HL-60/S4 treated with phorbol 12-myristate 13-acetate at 8.2 ng/mL for 4 days and 3 days (cell line): ENCODE results near the gene USP24.

Experiments
- in situ Hi-C: fragments of 300-500 bp; cut with MboI; formaldehyde crosslinking; loops from 2 replicates; pipeline ENCODE4 v1.15.0; 2022; ENCODE audit warnings: low sequenced_read_pairs

Gene USP24

GRCh38 chr1:55159571-55159970 is 55.6 kb downstream of the USP24 start:
- in situ Hi-C loops = no loop called here

GRCh38 chr1:55156608-55157007 is 58.6 kb downstream of the USP24 start:
- in situ Hi-C loops = no loop called here

GRCh38 chr1:55156093-55156492 is 59.1 kb downstream of the USP24 start:
- in situ Hi-C loops = no loop called here

GRCh38 chr1:55155522-55155921 is 59.6 kb downstream of the USP24 start:
- in situ Hi-C loops = no loop called here

GRCh38 chr1:55154616-55155015 is 60.5 kb downstream of the USP24 start:
- in situ Hi-C loops = no loop called here

- in situ Hi-C loops = no loop called here
Measured at GRCh38 chr1:55153031-55153430, 62.1 kb downstream of the USP24 start.

GRCh38 chr1:55150880-55151588 is 64.1 kb downstream of the USP24 start:
- in situ Hi-C loops = no loop called here

- in situ Hi-C loops = no loop called here
Measured at GRCh38 chr1:55148676-55149075, 66.5 kb downstream of the USP24 start.

GRCh38 chr1:55147524-55147923 is 67.6 kb downstream of the USP24 start:
- in situ Hi-C loops = no loop called here

- in situ Hi-C loops = no loop called here
Measured at GRCh38 chr1:55146781-55147180, 68.4 kb downstream of the USP24 start.

GRCh38 chr1:55144886-55145285 is 70.3 kb downstream of the USP24 start:
- in situ Hi-C loops = no loop called here

- in situ Hi-C loops = no loop called here
Measured at GRCh38 chr1:55143684-55144083, 71.5 kb downstream of the USP24 start.

- in situ Hi-C loops = no loop called here
Measured at GRCh38 chr1:55141295-55141893, 73.8 kb downstream of the USP24 start.

- in situ Hi-C loops = no loop called here
Measured at GRCh38 chr1:55140546-55140983, 74.6 kb downstream of the USP24 start.

GRCh38 chr1:55140137-55140536 is 75.0 kb downstream of the USP24 start:
- in situ Hi-C loops = no loop called here

GRCh38 chr1:55138823-55139222 is 76.3 kb downstream of the USP24 start:
- in situ Hi-C loops = loop anchor here (10.0 kb wide), 1 partner anchor 136 kb away; no protein-coding TSS in a partner anchor

GRCh38 chr1:55134152-55134808 is 80.9 kb downstream of the USP24 start:
- in situ Hi-C loops = loop anchor here (10.0 kb wide), 1 partner anchor 141 kb away; no protein-coding TSS in a partner anchor

- in situ Hi-C loops = loop anchor here (10.0 kb wide), 1 partner anchor 143 kb away; no protein-coding TSS in a partner anchor
Measured at GRCh38 chr1:55131801-55132200, 83.4 kb downstream of the USP24 start.

GRCh38 chr1:55131218-55131617 is 83.9 kb downstream of the USP24 start:
- in situ Hi-C loops = loop anchor here (10.0 kb wide), 1 partner anchor 144 kb away; no protein-coding TSS in a partner anchor

GRCh38 chr1:55129194-55129728 is 85.9 kb downstream of the USP24 start:
- in situ Hi-C loops = no loop called here

- in situ Hi-C loops = no loop called here
Measured at GRCh38 chr1:55128418-55128995, 86.7 kb downstream of the USP24 start.
